Measurements from ENCODE around the gene VSTM1.

Gene VSTM1

GRCh38 chr19:54102421-54103169 lies 38.9 kb upstream of the VSTM1 start, which contains the start of gene NDUFA3 (continued):
- TF ChIP-seq, protein P1, sequence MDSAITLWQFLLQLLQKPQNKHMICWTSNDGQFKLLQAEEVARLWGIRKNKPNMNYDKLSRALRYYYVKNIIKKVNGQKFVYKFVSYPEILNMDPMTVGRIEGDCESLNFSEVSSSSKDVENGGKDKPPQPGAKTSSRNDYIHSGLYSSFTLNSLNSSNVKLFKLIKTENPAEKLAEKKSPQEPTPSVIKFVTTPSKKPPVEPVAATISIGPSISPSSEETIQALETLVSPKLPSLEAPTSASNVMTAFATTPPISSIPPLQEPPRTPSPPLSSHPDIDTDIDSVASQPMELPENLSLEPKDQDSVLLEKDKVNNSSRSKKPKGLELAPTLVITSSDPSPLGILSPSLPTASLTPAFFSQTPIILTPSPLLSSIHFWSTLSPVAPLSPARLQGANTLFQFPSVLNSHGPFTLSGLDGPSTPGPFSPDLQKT (IDR thresholded peaks at IDR 0.05; ENCODE audit: borderline replicate concordance, low read depth, low read length) = no peak
- TF ChIP-seq ZBTB1 (tag by site-specific recombination; IDR thresholded peaks at IDR 0.05) (no peak), ZSCAN16 (tag by site-specific recombination; IDR thresholded peaks at IDR 0.05) (no peak), ZNF140 (tag by site-specific recombination; IDR thresholded peaks at IDR 0.05) (no peak), ZNF510 (tag by site-specific recombination; IDR thresholded peaks at IDR 0.05; ENCODE audit: insufficient replicate concordance) (no peak), MYNN (tag by site-specific recombination; IDR thresholded peaks at IDR 0.05; ENCODE audit: borderline replicate concordance) (no peak), ZSCAN23 (tag by site-specific recombination; IDR thresholded peaks at IDR 0.05) (no peak), MEIS1 (CRISPR knock-in tag; IDR thresholded peaks at IDR 0.05; ENCODE audit: borderline replicate concordance) (no peak), ZNF670 (tag by site-specific recombination; IDR thresholded peaks at IDR 0.05; ENCODE audit: low read depth) (no peak), ZNF529 (tag by site-specific recombination; IDR thresholded peaks at IDR 0.05; ENCODE audit: insufficient replicate concordance) (no peak), ZFP3 (tag by site-specific recombination; IDR thresholded peaks at IDR 0.05; ENCODE audit: low read depth) (no peak), ZNF843 (tag by site-specific recombination; IDR thresholded peaks at IDR 0.05) (peak; percentile 30; the same call in 1 of the 2 replicates), ZNF350 (tag by site-specific recombination; IDR thresholded peaks at IDR 0.05) (no peak), ZNF175 (tag by site-specific recombination; IDR thresholded peaks at IDR 0.05) (no peak), WT1 (tag by site-specific recombination; IDR thresholded peaks at IDR 0.05) (no peak), ZNF416 (tag by site-specific recombination; IDR thresholded peaks at IDR 0.05) (no peak), ZNF48 (tag by site-specific recombination; IDR thresholded peaks at IDR 0.05) (no peak), ZNF174 (tag by site-specific recombination; IDR thresholded peaks at IDR 0.05) (no peak), ZNF639 (tag by site-specific recombination; IDR thresholded peaks at IDR 0.05) (no peak), ZNF433 (tag by site-specific recombination; IDR thresholded peaks at IDR 0.05; ENCODE audit: low read depth) (no peak), ZNF169 (tag by site-specific recombination; IDR thresholded peaks at IDR 0.05) (no peak), ZNF341 (tag by site-specific recombination; IDR thresholded peaks at IDR 0.05; ENCODE audit: low read depth) (no peak), ZBTB21 (tag by site-specific recombination; IDR thresholded peaks at IDR 0.05) (no peak), ZNF585B (tag by site-specific recombination; IDR thresholded peaks at IDR 0.05) (no peak), KLF10 (tag by site-specific recombination; IDR thresholded peaks at IDR 0.05) (no peak), ZNF248 (tag by site-specific recombination; IDR thresholded peaks at IDR 0.05) (no peak)
- TF ChIP-seq, protein P2, sequence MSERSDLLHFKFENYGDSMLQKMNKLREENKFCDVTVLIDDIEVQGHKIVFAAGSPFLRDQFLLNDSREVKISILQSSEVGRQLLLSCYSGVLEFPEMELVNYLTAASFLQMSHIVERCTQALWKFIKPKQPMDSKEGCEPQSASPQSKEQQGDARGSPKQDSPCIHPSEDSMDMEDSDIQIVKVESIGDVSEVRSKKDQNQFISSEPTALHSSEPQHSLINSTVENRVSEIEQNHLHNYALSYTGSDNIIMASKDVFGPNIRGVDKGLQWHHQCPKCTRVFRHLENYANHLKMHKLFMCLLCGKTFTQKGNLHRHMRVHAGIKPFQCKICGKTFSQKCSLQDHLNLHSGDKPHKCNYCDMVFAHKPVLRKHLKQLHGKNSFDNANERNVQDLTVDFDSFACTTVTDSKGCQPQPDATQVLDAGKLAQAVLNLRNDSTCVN (tag by site-specific recombination; optimal IDR thresholded peaks at IDR 0.05) = peak; percentile 91
- TF ChIP-seq, protein P3, sequence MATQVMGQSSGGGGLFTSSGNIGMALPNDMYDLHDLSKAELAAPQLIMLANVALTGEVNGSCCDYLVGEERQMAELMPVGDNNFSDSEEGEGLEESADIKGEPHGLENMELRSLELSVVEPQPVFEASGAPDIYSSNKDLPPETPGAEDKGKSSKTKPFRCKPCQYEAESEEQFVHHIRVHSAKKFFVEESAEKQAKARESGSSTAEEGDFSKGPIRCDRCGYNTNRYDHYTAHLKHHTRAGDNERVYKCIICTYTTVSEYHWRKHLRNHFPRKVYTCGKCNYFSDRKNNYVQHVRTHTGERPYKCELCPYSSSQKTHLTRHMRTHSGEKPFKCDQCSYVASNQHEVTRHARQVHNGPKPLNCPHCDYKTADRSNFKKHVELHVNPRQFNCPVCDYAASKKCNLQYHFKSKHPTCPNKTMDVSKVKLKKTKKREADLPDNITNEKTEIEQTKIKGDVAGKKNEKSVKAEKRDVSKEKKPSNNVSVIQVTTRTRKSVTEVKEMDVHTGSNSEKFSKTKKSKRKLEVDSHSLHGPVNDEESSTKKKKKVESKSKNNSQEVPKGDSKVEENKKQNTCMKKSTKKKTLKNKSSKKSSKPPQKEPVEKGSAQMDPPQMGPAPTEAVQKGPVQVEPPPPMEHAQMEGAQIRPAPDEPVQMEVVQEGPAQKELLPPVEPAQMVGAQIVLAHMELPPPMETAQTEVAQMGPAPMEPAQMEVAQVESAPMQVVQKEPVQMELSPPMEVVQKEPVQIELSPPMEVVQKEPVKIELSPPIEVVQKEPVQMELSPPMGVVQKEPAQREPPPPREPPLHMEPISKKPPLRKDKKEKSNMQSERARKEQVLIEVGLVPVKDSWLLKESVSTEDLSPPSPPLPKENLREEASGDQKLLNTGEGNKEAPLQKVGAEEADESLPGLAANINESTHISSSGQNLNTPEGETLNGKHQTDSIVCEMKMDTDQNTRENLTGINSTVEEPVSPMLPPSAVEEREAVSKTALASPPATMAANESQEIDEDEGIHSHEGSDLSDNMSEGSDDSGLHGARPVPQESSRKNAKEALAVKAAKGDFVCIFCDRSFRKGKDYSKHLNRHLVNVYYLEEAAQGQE (tag by site-specific recombination; IDR thresholded peaks at IDR 0.05) = no peak
- TF ChIP-seq, protein P4, sequence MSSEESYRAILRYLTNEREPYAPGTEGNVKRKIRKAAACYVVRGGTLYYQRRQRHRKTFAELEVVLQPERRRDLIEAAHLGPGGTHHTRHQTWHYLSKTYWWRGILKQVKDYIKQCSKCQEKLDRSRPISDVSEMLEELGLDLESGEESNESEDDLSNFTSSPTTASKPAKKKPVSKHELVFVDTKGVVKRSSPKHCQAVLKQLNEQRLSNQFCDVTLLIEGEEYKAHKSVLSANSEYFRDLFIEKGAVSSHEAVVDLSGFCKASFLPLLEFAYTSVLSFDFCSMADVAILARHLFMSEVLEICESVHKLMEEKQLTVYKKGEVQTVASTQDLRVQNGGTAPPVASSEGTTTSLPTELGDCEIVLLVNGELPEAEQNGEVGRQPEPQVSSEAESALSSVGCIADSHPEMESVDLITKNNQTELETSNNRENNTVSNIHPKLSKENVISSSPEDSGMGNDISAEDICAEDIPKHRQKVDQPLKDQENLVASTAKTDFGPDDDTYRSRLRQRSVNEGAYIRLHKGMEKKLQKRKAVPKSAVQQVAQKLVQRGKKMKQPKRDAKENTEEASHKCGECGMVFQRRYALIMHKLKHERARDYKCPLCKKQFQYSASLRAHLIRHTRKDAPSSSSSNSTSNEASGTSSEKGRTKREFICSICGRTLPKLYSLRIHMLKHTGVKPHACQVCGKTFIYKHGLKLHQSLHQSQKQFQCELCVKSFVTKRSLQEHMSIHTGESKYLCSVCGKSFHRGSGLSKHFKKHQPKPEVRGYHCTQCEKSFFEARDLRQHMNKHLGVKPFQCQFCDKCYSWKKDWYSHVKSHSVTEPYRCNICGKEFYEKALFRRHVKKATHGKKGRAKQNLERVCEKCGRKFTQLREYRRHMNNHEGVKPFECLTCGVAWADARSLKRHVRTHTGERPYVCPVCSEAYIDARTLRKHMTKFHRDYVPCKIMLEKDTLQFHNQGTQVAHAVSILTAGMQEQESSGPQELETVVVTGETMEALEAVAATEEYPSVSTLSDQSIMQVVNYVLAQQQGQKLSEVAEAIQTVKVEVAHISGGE (tag by site-specific recombination; conservative IDR thresholded peaks at IDR 0.05; ENCODE audit: low read depth) = peak; percentile 48; the same call in 1 of the 2 replicates
